ENCODE data around the gene HTR1D. TPM values are rescaled to one million over a fixed set of nuclear protein-coding genes. Genes with fewer than 3 reads are reported as not detected.
"Not testable (repeated sequence)": the region's sequence is repeated elsewhere in the genome, so short reads cannot be mapped to it uniquely, and the experiment has no call there.

HTR1D gene
- total RNA-seq, 4 donors from 2014 or later: 0.46 TPM; not detected in 3

GRCh38 chr1:23194119-23194984 is 22.9 kb downstream of the HTR1D start:
- no peaks in the 10 kb centered on the region for H3K9me3 ChIP-seq
- H3K4me1 ChIP-seq: no peaks in the 10 kb centered on the region
- H3K27ac ChIP-seq: no peak overlapping the region
- H3K4me3 ChIP-seq: no peak overlapping the region
- TF ChIP-seq EP300 (IDR thresholded peaks at IDR 0.05): no peak
- TF ChIP-seq POLR2AphosphoS5 (IDR thresholded peaks at IDR 0.05): no peak
- no peak for TF ChIP-seq CTCF (IDR thresholded peaks at IDR 0.05)
- TF ChIP-seq POLR2A (IDR thresholded peaks at IDR 0.05): no peak
- H3K36me3 ChIP-seq: no peaks in the 10 kb centered on the region
- WGBS, 2 donors (ENCODE audit: low coverage in 1 of 2): 67 to 70% methylated on average over 3 to 10 of the region's 11 CpGs
- H3K27me3 ChIP-seq: peaks cover 11% of the 10 kb centered on the region
- ATAC-seq: no peak

GRCh38 chr1:23193391-23194118 is 23.7 kb downstream of the HTR1D start:
- Histone ChIP-seq H3K4me3 (no peak overlapping the region), H3K9me3 (no peaks in the 10 kb centered on the region), H3K27me3 (peaks cover 11% of the 10 kb centered on the region), H3K36me3 (no peaks in the 10 kb centered on the region), H3K4me1 (no peaks in the 10 kb centered on the region), H3K27ac (no peak overlapping the region)
- WGBS, 2 donors (ENCODE audit: low coverage in 1 of 2): 88 to 91% methylated on average over 6 to 21 of the region's 27 CpGs
- no peak for TF ChIP-seq POLR2AphosphoS5 (IDR thresholded peaks at IDR 0.05)
- TF ChIP-seq EP300 (IDR thresholded peaks at IDR 0.05): no peak
- no peak for TF ChIP-seq POLR2A (IDR thresholded peaks at IDR 0.05)
- no peak for ATAC-seq

GRCh38 chr1:23191199-23191598 is 26.1 kb downstream of the HTR1D start:
- Histone ChIP-seq H3K36me3 (no peaks in the 10 kb centered on the region), H3K27ac (no peak overlapping the region), H3K27me3 (no peaks in the 10 kb centered on the region), H3K4me3 (no peak overlapping the region), H3K4me1 (no peaks in the 10 kb centered on the region), H3K9me3 (no peaks in the 10 kb centered on the region)
- no peak for ATAC-seq
- TF ChIP-seq POLR2AphosphoS5 (IDR thresholded peaks at IDR 0.05): no peak
- no peak for TF ChIP-seq POLR2A (IDR thresholded peaks at IDR 0.05)
- no peak for TF ChIP-seq EP300 (IDR thresholded peaks at IDR 0.05)
- TF ChIP-seq CTCF (IDR thresholded peaks at IDR 0.05): no peak
- 79% methylated on average over 3 of the region's 3 CpGs; no CpG with 5 or more reads in 1 of the 2 donors for WGBS, 2 donors (ENCODE audit: low coverage in 1 of 2)

GRCh38 chr1:23188936-23189452 is 28.3 kb downstream of the HTR1D start:
- H3K27me3 ChIP-seq, H3K27ac ChIP-seq, H3K36me3 ChIP-seq, ATAC-seq, H3K4me3 ChIP-seq, H3K9me3 ChIP-seq, H3K4me1 ChIP-seq: not testable (repeated sequence)
- WGBS, 2 donors (ENCODE audit: low coverage in 1 of 2): 90% methylated on average over 10 of the region's 13 CpGs; no CpG with 5 or more reads in 1 of the 2 donors

GRCh38 chr1:23188434-23188884 is 28.8 kb downstream of the HTR1D start:
- no peak for TF ChIP-seq POLR2A (IDR thresholded peaks at IDR 0.05)
- no peak for TF ChIP-seq CTCF (IDR thresholded peaks at IDR 0.05)
- no peak for TF ChIP-seq POLR2AphosphoS5 (IDR thresholded peaks at IDR 0.05)
- 37 to 44% methylated on average over 2 to 6 of the region's 6 CpGs for WGBS, 2 donors (ENCODE audit: low coverage in 1 of 2)

More at GRCh38 chr1:23188434-23188884, 28.8 kb downstream of the HTR1D start:
- peaks cover 0 to 8% (median 4%) of the 10 kb centered on the region in 3 donors for H3K4me1 ChIP-seq
- no peak overlapping the region for H3K27ac ChIP-seq
- no peak overlapping the region for H3K4me3 ChIP-seq
- H3K36me3 ChIP-seq: no peaks in the 10 kb centered on the region
- no peaks in the 10 kb centered on the region for H3K9me3 ChIP-seq
- no peaks in the 10 kb centered on the region for H3K27me3 ChIP-seq
- ATAC-seq: no peak
